Tongue (tissue), 2 donors: Measurements from ENCODE around the gene SULT1A2. TPM values are rescaled to one million over a fixed set of nuclear protein-coding genes. Genes with fewer than 3 reads are reported as not detected.
"Not testable (repeated sequence)": the region's sequence is repeated elsewhere in the genome, so short reads cannot be mapped to it uniquely, and the experiment has no call there.

Source experiments
- DNase-seq: peaks from one replicate; pipeline ENCODE4 v3.0.0-alpha.2; 2015
- total RNA-seq: library from RNA; depleted of rRNA; stranded (reverse); fragments of >200 nt; gene quantifications from one replicate; pipeline ENCODE4 v1.2.3, GENCODE V29; 2014

The SULT1A2 gene
- total RNA-seq, 1 donor from 2014 or later: not detected

GRCh38 chr16:28558456-28558855 is 38.4 kb downstream of the SULT1A2 start:
- DNase-seq: no peak

GRCh38 chr16:28556914-28557320 is 39.9 kb downstream of the SULT1A2 start:
- DNase-seq: no peak

GRCh38 chr16:28555561-28555960 is 41.3 kb downstream of the SULT1A2 start:
- DNase-seq: no peak

GRCh38 chr16:28554634-28555423 is 42.0 kb downstream of the SULT1A2 start:
- no peak for DNase-seq

- DNase-seq: peak; percentile 98
Measured at GRCh38 chr16:28553776-28554633, 42.8 kb downstream of the SULT1A2 start, which contains the start of gene SGF29. Gene SGF29 (plus strand): TSS chr16:28553920. CDS start chr16:28581070, 27,150 bp downstream.

- peak; percentile 20 for DNase-seq
Measured at GRCh38 chr16:28549301-28549899, 47.5 kb downstream of the SULT1A2 start.

GRCh38 chr16:28548306-28548802 is 48.5 kb downstream of the SULT1A2 start:
- no peak for DNase-seq

- no peak for DNase-seq
Measured at GRCh38 chr16:28546626-28547025, 50.2 kb downstream of the SULT1A2 start.

- DNase-seq: not testable (repeated sequence)
Measured at GRCh38 chr16:28545964-28546363, 50.9 kb downstream of the SULT1A2 start.

- no peak for DNase-seq
Measured at GRCh38 chr16:28544998-28545397, 51.9 kb downstream of the SULT1A2 start.

- DNase-seq: peak; percentile 22
Measured at GRCh38 chr16:28543072-28543471, 53.8 kb downstream of the SULT1A2 start.

- no peak for DNase-seq
Measured at GRCh38 chr16:28542646-28543045, 54.2 kb downstream of the SULT1A2 start.

Other genes starting within 250 kb of the SULT1A2 start
- gene NPIPB6, start 233.5 kb downstream of the SULT1A2 start, total RNA-seq: not detected
- 133 TPM for gene EIF3CL, start 193.2 kb downstream of the SULT1A2 start, total RNA-seq
- not detected for gene NPIPB7, start 124.7 kb downstream of the SULT1A2 start, total RNA-seq
- gene CLN3, start 105.0 kb downstream of the SULT1A2 start, total RNA-seq: 14.5 TPM
- 0.92 TPM for gene APOBR, start 102.4 kb downstream of the SULT1A2 start, total RNA-seq
- gene IL27, start 90.2 kb downstream of the SULT1A2 start, total RNA-seq: not detected
- gene NUPR1, start 58.1 kb downstream of the SULT1A2 start, total RNA-seq: 1.4 TPM
- 9.7 TPM for gene SGF29, start 43.1 kb downstream of the SULT1A2 start, total RNA-seq
- 12.8 TPM for gene SULT1A1, start 13.0 kb upstream of the SULT1A2 start, total RNA-seq
- 0.21 TPM for gene NPIPB8, start 41.0 kb upstream of the SULT1A2 start, total RNA-seq
- 102 TPM for gene EIF3C, start 114.4 kb upstream of the SULT1A2 start, total RNA-seq
- 7.4 TPM for gene NPIPB9, start 154.7 kb upstream of the SULT1A2 start, total RNA-seq
- gene ATXN2L, start 225.9 kb upstream of the SULT1A2 start, total RNA-seq: 36.0 TPM
- gene TUFM, start 249.3 kb upstream of the SULT1A2 start, total RNA-seq: 82.1 TPM